GM12891 (cell line): ENCODE data around the gene TRIM34.
"Not testable (repeated sequence)": the region's sequence is repeated elsewhere in the genome, so short reads cannot be mapped to it uniquely, and the experiment has no call there.

Source experiments
- POLR2A ChIP-seq: IDR thresholded peaks from 2 replicates; pipeline ENCODE4 v1.6.1; 2011; ENCODE audit warnings: low read depth, low read length, control low read depth
- POLR2AphosphoS5 ChIP-seq: IDR thresholded peaks from 2 replicates; pipeline ENCODE4 v1.6.1; 2011; ENCODE audit warnings: low read depth, low read length, control low read depth
- SPI1 ChIP-seq: IDR thresholded peaks from 2 replicates; pipeline ENCODE4 v1.6.1; 2011; ENCODE audit warnings: low read depth, low read length, control low read depth

GRCh38 chr11:5656956-5657355 is 32.2 kb downstream of the TRIM34 start:
- TF ChIP-seq POLR2AphosphoS5, SPI1, POLR2A: not testable (repeated sequence)
